NCI-H1417 treated with DMSO at 0.1 percent for 48 hours (cell line): ENCODE data around the gene HADH.
"Not testable (repeated sequence)": the region's sequence is repeated elsewhere in the genome, so short reads cannot be mapped to it uniquely, and the experiment has no call there.

Source experiments
- DNase-seq: peaks from one replicate; lab custom pipeline; 2025; lab: John Stamatoyannopoulos, UW

HADH gene

DNA sequence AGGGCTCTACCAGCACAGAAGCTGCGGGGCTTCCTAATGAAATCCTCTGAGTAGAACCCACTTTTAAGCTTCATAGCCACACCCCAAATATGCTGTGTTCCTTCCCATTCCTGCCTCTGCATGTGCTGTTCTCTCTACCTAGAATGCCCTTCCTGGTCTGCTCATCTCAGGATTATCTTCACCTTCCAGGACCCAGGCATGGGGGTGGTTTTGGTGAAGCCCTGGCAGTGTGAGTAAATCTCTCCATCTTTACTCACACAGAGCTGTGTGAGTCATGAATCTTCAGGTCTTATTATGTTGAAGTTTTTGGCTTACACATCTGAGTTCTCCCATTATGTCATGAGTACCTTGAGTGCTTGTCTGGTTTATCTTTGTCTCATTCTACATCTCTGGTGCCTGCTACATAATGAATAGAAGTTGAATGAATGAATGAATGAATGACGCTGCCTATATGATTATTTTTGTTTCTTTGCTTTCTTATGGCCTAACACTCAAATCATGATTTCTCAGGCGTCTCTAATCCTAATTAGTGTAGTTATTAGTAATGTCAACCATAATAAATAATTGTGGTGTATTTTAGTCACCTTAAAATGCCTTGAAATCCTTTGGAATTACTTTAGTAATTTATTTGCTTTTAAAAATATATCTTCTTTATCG lies 41.9 kb downstream of the HADH start:
- DNase-seq, result no peak

DNA sequence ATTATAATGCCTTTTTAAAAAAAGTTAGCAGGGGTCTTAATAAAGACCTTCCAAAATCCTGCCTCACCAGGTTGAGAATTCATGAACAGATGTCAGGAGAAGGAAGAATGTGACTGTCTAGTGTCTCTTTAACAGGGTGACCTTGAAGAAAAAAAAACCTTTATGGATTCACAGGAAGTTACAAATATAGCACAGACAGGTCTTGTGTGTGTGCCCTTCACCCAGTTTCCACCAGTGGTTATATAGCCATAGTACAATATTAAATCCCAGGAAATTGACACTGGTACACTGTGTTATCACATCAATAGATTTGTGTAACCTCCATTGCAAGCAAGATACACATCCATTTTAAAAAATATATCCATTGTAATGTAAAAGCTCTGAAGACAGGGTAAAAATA lies 43.7 kb downstream of the HADH start:
- DNase-seq, result no peak

DNA sequence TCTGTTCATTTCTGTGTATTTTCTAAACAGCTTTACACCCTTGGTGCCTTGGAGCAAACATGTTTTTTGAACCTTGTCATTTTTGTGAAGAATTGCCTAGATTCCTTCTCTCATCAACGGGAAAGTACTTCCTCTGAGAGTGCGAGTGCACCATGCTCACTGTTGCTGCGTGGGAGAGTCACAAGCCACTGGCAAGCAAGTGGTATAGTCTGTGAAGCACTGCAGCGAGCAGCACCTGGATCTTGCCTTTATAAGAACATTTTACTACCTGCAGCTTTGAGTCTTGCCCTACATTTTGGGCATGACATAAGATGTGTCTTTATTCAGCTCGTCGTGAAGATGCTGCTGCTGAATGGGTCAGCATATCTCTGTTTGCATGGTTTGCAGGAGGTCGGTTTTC lies 44.9 kb downstream of the HADH start:
- no peak for DNase-seq

- no peak for DNase-seq
Observed at GRCh38 chr4:108035691-108036090, 46.0 kb downstream of the HADH start.

DNA sequence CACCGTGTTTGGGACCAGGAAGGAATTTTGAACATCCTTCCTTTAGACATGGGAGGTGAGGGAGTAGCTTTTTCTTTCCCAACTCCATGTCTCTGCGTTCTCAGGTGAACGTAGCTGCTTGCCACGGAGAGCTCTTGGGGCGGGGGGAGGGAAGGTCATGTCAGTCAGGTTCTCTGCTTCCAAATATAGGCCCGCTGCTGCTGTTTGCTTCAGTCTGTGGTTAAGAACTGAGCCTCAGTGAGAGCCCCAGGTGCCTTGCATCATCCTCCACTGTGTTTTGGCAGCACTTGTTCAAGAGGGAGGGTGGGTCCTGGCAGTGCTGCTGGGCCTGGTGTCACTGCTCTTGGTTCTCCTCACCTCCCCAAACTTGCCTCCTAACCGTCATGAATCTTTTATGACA lies 46.5 kb downstream of the HADH start:
- no peak for DNase-seq

- DNase-seq, result no peak
Observed at GRCh38 chr4:108037884-108038283, 48.2 kb downstream of the HADH start.

DNA sequence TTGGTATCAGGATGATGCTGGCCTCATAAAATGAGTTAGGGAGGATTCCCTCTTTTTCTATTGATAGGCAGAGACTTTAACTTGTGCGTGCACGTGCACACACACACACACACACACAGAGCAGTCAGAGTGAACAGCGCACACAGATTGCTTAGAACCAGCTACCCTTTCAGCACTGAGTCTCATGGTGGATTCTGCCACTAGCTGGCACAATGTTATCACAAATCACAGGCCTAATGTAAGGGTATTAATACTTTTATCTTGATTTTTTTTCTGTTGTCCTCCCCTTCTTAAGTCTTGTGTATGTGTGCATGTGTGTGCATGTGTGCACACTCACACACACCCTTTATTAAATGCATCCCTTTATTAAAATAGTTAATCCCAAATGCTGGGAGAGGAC lies 53.2 kb downstream of the HADH start:
- no peak for DNase-seq

- DNase-seq, result no peak
Observed at GRCh38 chr4:108043526-108043925, 53.8 kb downstream of the HADH start.

DNA sequence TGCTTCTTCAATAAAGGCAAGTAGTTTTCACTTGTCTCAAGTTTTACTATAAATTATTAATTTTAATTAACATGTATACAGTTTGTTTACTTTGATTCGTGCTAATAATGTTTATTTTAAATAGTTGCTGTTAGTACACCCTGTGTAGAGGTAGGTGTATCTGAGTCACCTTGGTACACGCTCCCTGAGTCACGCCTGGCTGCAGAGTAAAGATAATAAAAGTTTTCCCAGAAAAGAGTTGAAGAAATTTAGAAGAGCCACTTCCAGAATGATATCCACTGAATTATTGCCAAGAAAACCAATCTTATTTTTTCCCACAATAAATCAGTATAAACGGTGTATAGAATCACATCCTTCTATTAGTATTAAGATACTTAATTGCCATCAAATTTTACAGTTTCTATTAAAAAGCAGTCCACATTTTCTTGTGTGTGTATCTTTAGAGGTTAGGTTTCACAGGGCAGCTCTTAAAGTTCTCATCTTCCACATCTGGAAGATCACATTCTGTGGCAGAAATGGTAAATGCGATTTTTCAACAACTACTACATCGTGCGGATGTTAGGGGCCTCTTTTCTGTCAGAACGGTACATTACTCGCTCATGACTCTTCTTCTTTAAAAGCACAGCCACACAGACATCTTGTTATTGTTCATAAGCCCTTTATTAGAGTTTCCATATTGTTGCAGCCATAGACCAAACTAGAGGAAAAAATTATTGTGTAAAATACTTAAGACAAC lies 55.4 kb downstream of the HADH start:
- no peak for DNase-seq

GRCh38 chr4:108045687-108046024 lies 56.0 kb downstream of the HADH start:
- DNase-seq, result no peak

- DNase-seq, result no peak
Observed at GRCh38 chr4:108047199-108047598, 57.5 kb downstream of the HADH start.

DNA sequence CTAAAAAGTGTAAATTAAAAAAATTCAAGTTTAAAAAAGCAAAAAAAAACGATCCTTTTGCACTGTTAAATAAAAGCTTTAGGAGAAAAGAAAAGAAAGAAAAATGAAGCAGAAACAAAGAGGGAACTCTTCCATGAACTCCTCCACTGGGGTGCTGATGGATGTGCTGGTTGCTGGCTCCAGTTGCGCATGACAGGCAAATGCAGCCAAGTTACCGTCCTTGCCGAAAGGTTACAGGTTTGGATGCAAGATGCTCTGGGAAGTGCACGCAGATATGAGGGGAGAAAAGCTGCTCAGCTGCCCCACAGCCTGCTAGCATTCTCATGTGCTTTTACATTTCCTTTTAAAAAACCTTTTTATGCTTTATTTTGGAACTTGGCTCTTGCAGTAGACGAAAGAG lies 58.5 kb downstream of the HADH start:
- DNase-seq, result no peak

GRCh38 chr4:108048997-108049396 lies 59.3 kb downstream of the HADH start:
- no peak for DNase-seq

DNA sequence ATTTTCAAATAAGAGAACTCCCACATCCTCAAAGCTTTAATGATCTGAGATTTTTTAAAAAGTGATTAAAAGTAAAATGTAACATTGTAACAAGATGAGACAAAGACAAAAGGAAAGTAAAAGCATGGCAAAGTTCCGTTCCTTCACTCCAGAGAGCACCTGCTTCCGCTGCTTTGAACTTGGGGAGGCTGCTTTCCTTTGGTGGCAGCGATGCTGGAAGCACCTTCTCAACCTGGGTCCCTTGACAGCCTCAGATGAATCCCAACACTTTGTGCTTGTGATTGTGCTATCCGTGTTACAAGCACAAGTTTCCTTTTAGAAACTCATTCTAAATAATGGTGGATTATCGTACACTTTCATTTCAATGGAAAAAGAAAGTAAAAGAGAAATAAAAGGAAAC lies 59.7 kb downstream of the HADH start:
- no peak for DNase-seq

- not testable (repeated sequence) for DNase-seq
Observed at GRCh38 chr4:108050166-108051111, 60.8 kb downstream of the HADH start.

DNA sequence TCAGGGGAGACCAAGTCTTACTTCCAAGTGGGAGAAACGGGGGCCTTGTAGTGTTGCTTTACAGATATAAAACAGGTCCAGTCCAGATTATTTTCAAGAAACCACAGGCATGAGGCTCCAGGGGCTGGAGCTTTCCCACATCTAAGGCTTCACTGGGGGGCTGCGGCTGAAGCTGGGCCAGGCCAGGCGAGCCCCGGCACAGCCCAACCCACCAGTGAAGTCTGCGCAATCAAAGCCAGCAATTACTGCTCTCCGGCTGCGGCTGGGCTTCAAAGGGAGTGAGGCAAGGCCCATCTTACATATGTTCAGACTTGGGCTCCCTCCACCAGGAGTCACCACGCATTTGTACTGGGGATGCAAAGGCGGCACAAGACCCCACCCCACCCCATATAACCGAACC lies 61.7 kb downstream of the HADH start:
- no peak for DNase-seq

DNA sequence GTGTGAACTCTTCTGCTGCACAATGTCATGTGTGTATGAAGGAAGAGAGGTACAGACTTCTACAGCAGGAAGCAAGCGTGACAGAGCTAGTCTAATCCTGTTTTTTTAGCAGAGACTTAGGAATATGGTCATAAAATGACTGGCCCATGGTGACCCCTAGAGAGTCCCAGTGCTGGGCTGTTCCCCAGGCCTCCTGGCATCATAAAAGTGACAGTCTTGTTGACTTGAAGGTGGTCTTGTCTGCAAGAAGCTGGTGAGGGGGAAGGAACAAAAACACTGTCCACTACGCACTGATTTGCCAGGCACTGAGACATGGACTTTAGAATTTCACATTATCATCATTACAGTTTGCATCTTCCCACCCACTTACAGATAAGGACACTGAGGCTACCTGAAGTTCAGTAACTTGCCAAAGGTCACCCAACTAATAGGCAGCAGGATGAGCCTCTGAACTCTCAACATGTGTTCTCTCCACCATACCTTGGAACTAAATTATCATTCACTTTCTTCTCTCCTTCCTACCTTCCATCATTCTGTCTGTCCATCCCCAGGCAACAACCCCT lies 63.0 kb downstream of the HADH start:
- no peak for DNase-seq

- DNase-seq, result no peak
Observed at GRCh38 chr4:108053251-108053711, 63.6 kb downstream of the HADH start.

DNA sequence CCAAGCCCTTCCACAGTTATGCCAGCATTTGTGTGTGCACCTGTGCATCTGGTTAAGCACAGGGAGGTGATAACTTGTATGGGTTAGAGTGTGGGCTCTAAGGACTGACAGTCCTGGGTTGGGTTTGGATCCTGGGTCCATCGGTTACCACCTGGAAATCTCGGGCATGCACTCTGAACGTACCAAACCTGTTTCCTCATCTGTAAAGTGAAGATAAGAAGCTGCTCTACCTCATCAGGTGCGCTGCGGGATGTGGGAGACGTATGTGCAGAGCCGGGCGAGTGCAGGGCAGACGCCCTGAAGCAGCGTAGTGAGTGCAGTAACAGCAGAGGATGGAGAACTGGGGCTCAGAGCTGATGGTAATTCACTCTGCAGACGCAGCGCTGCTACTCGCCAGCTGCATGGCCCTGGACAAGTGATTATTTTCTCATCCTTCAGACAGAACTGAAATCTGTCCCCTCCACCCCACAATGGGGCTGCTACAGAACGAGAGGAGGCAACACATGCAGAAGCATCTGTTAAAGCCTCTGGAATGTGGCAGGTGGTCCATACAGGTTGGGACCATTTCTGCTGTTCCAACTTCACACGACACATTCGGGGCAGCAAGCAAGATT lies 64.4 kb downstream of the HADH start:
- no peak for DNase-seq

- no peak for DNase-seq
Observed at GRCh38 chr4:108055787-108056186, 66.1 kb downstream of the HADH start.

DNA sequence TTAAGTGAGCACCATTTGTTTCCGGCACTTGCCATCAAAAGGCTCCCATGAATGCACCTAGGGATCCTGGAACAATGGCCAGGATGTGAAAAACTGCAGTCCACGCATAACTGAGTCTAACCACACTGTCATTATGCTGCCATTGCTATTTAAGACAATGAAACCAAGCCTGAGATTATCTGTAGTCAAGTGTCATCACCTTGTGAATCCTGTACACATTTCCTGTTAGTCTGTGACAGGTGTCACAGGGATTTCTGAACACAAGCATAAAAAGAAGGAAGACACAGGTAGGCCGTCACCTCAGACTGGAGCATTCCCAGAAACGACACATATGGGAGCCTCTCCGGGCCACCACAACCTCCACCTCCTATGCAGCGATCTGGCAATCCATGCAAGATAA lies 66.7 kb downstream of the HADH start:
- no peak for DNase-seq
